ENCODE measurements around the gene SATB2.

GRCh38 chr2:199490049-199490448 is 32.3 kb upstream of the SATB2 start:
- TF ChIP-seq GATA3 (IDR thresholded peaks at IDR 0.05; ENCODE audit: low read depth, low read length), result no peak
- TF ChIP-seq GATA2 (IDR thresholded peaks at IDR 0.05; ENCODE audit: low read depth, low read length), result no peak

Data from SH-SY5Y (cell line).